ENCODE data around the gene UBXN10.

UBXN10 gene

GRCh38 chr1:20237646-20238045, 51.8 kb downstream of the UBXN10 start:
- DNase-seq (ENCODE audit: low read depth) = no peak

GRCh38 chr1:20240012-20240411, 54.1 kb downstream of the UBXN10 start:
- no peak for DNase-seq (ENCODE audit: low read depth)

GRCh38 chr1:20242890-20243479, 57.1 kb downstream of the UBXN10 start:
- DNase-seq (ENCODE audit: low read depth) = no peak

Data from HS-27A (cell line).